HG03196 (cell line): Measurements from ENCODE around the gene SAG.

Source experiments
- ATAC-seq: cut with Tn5 transposase; IDR thresholded peaks from one replicate; pipeline ENCODE4 v1.9.1; 2021; ENCODE audit not compliant: unreplicated experiment

Gene SAG

DNA sequence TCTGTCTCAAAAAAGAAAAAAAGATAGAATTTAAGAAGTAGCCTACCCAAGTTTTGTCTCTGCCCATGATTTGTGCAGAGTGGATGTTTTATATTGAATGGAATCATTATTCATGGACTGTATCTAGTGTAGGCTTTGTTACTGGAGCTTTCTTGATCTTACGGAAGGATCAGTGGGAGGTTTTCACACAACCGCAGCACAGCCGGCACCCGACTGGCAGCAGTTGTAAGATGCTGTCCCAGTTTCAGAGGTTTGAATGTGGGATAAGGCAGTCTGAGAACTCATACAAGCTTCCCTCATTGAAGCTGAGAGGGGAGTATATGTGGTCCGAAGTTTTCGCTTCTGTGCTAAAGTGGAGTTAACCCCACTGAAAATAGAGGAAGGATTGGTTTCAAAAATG, 19.7 kb upstream of the SAG start:
- no peak for ATAC-seq

DNA sequence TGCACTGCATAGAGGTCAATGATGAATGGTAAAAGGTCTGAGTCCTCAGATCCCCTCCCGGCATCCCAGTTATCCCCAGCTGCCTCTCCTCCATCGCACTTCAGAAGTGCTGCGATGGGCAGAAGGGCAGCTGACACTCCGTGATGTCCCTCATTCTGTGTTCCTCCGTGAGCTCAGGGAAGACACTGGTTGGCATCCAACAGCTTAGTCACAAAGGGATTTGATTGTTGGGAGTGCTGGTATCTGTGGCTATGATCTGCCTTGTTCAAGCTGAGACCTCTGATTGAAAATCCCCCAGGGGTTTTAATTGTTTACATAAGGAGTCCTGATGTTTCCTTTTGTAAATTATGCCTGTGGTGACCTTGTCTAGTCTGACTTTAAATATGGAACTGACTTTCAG, 19.0 kb upstream of the SAG start:
- ATAC-seq, result no peak

DNA sequence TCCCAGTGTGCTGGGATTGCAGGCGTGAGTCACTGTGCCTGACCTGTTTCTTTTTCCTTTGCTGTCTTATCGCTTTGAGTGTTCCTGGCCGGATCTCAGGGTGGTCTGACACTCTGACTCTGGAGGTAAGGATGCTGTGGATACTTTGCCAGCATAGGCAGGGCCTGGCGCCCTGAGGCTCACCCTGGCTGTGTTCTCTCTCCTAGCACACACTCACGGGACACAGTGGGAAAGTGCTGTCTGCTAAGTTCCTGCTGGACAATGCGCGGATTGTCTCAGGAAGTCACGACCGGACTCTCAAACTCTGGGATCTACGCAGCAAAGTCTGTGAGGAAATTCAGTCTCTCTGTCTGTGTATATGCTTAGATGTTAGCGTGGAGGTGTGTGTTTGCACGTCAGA, 18.0 kb upstream of the SAG start:
- ATAC-seq, result no peak

DNA sequence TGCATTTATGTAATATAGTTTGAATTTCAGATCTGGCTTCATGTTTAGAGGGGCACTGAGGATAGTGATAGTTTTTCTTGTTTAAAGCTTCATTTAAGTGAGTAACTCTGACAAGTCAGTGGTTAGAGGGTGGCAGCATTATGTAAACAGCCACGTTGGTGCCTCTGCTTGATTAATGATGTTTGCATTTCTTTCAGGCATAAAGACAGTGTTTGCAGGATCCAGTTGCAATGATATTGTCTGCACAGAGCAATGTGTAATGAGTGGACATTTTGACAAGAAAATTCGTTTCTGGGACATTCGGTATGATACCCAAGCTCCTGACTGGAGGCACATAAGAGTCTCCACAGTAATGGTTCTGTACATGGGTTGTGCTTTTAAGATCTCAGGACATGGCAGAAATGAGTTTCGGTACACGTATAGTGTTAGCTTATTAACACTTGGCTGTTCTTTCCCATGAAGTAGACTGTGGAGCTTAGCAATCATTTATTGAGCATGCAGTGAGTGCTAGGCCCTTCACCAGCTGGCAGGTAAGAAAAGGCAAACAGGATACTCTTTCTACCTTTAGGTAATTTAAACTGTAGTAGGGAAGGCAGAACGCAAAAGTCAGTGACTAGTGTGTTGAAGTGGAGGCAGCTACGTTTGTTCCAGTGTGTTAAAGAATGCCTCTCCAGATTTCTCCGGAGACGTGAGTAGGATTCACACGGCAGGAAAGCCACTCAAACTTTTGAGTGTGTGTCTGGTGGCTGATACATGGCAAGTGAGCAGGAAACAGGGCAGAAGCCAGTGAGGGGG, 17.4 kb upstream of the SAG start:
- ATAC-seq, result no peak

DNA sequence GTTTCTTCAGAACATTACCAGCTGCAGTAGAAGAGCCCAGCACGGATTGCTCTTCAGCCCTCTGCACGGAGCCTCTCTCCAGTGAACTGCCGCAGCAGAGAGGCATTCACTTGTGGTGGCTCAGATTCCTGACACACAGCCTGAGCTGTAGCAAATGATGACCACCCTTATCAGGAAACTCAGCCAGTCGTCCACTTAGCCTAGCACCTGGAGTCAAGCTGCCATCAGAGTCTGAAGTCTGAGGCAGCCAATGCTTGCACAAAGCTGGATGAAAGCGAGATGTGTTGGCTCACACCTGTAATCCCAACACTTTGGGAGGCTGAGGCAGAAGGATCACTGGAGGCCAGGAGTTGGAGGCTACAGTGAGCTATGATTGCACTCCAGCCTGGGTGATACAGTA, 11.7 kb upstream of the SAG start:
- ATAC-seq, result no peak

DNA sequence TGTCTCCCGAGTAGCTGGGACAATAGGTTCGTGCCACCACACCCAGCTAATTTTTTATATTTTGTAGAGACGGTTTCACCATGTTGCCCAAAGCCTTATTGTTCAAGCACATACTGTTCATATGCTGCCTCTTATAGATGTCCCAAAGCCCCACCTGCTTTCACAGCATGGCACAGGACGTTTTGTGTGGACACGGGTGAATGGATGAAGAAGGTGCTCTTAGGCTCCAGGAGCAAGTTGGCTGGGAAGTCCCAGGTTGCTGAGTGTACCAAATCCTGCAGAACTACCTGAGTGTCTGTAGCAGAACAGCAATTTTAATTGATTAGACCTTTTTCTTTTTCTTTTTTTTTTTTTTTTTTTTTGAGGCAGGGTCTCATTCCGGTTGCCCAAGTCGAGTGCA, 10.5 kb upstream of the SAG start:
- ATAC-seq, result no peak

DNA sequence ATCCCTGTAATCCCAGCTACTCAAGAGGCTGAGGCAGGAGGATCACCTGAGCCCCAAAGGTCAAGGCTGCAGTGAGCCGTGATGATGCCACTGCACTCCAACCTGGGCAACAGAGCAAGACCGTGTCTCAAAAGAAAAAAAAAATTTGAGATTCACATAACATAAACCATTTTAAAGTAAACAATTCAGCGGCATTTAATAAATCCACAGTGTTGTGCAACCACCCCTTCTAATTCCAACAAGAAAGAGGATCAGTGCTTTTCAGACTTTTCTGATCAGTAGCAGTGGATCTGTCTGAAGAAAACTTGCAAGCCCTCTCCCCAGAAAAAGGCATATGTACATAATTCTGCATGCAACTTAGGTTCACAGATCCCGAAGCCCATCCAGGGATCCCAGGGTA, 7.2 kb upstream of the SAG start:
- no peak for ATAC-seq

DNA sequence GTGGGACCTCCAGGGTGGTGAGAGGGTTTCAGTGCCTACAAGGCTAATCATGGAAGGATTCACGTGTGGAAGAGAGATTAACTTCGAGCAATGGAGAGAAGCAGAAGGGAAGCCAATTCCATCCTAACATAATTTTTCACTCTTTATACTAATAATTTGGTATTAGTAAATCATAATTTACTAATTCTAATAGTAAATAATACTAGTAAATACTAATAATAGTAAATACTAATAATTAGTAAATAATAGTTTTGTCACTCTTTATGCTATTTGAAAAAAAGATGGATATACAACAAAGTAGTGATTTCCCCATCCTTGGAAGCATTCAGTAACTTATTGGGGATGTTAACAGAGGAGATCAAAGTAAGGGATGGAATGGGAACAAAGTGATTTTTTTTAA, 6.4 kb upstream of the SAG start:
- no peak for ATAC-seq

DNA sequence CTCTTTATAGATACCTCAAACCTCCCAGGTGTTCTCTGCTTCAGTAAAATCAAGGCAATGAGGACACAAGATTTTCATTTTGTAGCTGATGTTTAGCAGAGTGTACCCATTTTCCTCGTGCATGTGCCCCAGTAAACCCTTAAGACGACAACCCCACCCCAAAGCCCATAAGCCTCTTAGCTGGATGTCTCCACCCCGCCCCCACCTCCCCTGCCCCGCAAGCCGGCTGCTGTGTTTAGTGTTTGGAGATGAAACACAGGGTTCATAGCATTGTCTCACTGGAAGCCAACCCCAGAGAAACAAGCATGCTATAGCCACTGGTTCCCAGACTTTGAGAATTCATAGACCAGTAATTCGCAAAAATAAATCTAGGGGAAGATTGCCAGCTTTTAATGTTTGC, 5.8 kb upstream of the SAG start:
- no peak for ATAC-seq

DNA sequence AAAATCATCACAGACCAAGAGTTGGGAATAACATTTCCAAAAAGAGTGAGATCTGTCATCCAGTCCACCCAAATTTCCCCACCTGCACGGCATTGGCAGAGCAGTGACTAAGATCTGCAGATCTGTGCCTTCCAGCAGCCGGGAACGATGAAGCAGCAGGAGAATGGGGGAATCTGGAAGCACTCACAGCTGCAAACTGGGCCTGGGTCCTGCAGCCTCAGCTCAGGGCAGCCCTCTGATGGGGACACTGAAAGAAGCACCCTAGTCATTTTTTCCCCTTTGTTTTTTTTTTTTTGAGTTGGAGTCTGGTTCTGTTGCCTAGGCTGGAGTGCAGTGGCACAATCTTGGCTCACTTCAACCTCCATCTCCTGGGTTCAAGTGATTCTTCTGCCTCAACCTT, 4.4 kb upstream of the SAG start:
- no peak for ATAC-seq

DNA sequence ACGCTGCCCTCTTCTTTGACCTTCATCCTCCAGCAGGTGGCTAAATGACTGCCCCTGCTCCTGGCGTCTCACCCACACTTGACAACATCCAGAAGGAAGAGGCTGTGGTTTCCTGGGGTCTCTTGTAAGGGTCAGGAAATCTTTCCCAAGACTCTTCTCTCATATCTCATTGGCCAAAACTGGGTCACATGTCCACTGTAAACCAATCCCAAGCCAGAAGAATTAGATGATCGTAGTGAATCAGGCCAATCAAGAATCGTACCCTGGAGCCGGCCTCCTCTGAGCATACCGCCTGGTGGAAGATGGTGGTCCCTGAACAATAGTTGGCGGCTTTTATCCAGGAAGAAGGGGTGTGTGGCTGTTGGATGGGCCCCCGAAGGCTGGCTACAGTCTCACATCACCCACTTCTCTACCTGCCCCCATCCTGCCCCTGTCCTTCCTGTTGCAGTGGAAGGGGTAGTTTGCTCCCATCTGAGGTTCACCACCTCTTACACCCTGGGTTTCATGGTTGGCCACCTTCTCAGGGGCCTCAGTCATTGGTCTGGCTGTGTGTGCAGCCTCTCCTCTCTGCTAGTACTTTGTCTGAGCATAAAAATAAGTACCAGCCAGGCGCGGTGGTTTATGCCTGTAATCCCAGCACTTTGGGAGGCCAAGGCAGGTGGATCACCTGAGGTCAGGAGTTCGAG, 3.8 kb downstream of the SAG start:
- no peak for ATAC-seq

DNA sequence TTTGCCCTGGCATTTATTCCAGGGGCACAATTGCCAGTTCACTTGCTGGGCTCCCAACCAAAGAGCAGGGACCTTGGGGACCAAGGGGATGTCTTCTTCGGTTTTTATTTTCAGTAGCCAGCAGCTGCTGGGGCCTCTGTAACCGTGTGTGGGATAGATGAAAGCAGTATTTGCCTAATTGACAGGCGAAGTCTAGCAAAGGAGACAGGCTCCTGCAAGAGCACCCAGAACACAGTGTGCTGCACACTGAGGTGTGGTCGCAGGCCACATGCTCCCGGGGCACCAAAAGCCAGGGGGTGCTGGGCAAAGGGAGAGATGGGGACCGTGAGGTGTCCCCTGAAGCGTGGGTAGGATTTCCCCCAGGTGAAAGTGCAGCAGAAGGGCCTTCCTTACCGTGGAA, 5.3 kb downstream of the SAG start:
- no peak for ATAC-seq

DNA sequence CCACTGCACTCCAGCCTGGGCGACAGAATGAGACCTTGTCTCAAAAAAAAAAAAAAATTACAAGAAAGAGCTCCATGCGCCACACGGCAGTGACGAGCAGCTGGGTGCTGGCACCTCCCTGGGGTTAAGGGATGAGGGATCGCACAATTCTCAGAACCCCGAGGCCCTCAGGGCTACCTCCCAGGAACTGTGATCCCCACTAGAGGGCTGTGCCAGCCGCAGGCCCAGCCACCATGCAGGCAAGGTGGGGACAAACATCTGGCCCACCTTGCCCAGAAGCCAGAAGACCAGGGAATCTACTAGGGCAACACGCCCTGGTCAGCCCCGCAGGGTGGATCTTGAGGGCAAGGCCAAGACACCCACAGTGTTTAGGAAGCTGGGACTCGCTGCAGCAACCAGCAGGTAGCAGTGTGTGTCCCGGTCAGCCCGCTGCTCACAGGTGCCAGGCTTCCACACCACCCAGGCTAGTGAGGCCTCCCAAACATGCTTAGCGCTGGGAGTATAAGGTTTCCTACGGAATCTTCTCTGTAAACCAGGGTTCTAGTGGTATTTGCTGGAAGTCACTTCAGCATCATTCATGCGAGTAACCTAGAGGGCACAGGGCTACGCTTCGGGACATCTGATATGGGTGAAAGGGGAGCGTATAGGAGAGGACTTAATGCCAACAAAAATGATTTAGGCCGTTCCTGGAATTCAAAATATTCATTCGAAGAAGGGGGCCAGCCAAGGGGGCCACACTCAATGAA, 6.7 kb downstream of the SAG start:
- ATAC-seq, result no peak

DNA sequence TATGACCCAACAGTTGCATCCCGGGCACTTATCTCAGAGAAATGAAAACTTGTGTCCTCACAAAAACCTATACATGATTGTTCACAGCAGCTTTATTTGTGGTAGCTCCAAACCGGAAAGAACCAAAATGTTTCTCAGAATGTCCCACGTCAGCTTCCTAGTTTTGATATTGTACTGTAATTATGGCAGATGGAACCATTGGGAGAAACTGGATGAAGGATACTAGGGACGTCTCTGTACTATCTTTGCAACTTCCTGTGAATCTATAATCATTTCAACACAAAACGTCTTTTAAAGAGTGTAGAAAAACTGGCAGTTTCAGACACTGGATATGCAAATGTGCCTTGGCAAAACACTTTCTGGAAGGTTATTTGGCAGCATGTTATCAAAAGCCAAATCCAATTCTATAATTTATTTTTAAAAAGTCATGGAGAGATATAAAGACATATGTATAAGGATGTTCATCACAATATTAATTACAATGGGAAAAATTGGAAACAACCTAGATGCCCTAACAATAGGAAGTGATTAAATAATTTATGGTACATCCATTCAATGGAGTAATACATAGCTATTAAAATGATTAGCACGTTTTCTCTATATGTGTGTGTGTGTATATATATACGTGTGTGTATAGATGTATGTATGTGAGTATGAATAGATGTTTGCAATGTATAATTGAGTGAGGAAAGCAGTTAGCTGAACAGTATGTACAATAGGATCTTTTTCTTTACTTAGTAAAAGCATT, 9.8 kb downstream of the SAG start:
- no peak for ATAC-seq

DNA sequence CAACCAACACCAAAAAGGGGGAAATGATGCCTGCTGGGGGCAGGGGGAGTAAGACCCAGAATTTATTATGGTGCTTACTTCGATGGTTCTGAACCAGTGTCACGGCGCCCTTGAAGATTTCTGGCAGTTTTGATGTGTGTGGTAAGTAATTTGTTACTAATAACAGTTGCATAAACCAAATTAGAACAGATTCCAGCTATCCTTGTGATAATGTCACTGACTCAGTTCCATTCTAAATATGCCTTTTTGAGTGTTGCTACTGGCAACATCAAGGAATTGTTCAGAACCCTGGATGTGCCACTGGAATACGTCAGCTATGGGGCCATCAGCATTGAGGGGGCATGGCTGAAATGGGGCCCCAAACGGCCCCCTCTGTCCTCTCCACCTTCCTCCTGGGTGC, 11.6 kb downstream of the SAG start:
- no peak for ATAC-seq

DNA sequence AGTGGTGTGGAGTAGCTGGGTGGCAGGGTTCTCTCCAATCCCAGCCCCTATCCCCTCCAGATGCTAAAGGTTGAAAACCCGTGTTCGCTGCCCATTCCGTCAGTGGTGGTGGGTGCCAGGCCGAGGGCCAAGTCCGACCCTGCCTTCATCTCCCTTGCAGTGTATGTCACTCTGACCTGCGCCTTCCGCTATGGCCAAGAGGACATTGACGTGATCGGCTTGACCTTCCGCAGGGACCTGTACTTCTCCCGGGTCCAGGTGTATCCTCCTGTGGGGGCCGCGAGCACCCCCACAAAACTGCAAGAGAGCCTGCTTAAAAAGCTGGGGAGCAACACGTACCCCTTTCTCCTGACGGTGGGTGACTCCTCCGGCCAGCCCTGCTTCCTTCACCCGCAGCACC, 12.9 kb downstream of the SAG start:
- ATAC-seq, result no peak

DNA sequence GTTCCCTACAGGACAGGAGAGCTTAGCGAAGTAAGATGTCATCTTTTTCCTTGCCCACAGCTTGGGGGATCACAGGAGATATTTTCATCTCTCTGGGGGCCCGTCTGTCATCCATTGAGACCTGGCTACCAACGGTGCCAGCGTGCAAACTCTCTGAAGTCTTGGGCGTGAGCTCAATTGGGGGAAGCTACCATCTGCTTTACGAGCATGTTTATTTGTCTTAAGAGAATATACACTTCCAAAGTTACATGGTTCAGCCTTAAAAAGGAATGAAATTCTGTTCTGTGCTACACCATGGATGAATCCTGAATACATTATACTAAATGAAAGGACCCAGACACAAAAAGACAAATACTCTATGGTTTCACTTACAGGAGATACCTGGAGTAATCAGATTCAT, 13.6 kb downstream of the SAG start:
- no peak for ATAC-seq

DNA sequence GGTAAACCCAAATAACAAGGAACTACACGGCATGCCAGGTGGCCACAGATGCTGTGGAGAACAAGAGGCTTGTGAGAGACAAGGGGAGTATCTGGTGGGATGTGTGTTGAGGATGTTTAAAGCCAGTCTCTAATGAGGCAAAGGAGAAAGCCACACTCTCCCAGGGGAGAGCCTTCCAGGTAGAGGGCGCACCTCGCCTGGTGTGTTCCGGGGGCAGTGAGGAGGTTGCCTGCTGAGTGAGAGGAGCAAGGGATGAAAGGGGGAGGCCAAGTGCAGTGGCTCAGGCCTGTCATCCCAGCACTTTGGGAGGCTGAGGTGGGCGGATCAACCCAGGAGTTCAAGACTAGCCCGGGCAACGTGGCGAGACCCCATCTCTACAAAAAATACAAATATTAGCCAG, 16.2 kb downstream of the SAG start:
- no peak for ATAC-seq

DNA sequence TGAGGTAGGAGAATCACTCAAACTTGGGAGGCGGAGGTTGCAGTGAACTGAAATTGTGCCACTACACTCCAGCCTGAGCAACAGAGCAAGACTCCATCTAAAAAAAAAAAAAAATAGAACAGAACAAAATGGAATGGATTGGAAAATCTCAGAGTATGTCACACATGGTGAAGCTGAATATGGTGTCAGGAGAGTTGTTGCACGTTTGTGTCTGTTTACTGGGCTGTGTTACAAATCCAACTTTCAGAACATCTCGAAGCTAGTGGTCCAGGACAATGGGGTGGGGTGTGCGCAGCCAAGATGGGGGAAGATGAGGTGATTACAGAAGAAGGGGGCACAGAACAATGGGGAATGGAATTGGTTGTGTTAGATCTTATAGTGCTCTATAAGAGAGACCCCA, 17.6 kb downstream of the SAG start:
- no peak for ATAC-seq

DNA sequence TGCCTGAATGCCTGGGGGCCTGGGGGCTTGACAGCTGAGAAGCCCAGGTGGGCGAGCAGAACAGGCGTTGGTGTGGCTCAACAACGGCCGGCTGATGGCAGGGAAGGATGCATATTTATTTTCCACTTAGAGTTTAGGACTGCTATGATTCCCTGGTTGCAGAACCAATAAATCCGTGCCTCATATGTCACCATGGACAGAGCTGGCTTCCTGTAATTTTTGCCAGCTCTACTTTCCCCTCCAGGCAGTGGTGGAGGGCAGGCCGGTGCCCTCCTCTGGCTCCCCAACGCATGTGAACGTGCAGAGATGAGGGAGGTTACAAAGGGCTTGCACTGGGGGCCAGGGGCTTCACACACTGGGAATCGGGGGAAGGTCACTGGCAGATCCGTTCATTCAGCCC, 18.2 kb downstream of the SAG start:
- ATAC-seq, result no peak

DNA sequence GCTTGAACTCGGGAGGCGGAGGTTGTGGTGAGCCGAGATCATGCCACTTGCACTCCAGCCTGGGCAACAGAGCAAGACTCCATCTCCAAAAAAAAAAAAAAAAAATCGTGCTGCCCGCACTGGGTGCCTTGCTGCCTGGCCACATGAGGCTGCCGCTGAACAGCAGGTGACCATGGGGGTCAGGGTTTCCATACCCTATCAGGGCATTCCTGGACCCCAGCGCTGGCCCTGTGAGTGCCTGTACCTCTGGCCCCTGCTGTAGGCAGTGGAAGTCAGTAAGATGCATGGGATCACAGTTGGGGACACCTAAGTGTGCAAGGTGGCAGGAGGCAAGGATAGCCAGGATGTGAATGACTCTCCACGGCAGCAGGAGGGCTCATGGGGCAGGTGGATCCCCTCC, 18.9 kb downstream of the SAG start:
- no peak for ATAC-seq

DNA sequence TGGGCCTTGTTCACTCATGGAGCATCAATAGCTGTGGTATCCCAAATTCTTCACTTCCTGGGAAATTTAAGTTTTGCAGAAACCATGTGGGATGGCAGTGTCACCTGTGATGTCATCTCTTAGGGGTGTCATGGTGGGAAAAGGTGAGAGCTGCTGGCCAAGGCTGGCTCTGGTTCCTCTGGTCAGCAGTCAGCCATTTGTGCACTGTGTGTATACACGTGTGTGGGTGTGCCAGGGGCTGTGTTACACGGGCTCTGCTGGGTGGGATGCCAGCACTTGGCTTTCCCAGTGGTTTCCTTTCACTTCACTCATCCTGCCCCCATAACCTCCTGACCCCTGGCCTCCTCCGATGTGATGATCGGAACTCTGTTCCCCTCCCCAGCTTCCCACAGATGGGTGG, 21.3 kb downstream of the SAG start:
- ATAC-seq, result no peak
